Left renal pelvis (tissue), 4 donors: ENCODE measurements around the gene ELMO1. TPM values are rescaled to one million over a fixed set of nuclear protein-coding genes. Genes with fewer than 3 reads are reported as not detected.

Experiments
- DNase-seq, 4 donors: peaks; one replicate each; pipeline ENCODE4 v3.0.0-alpha.2; 2013; ENCODE audit warnings: low read depth in 4 of 4, low spot score in 3 of 4
- polyA plus RNA-seq, 4 donors: library from polyadenylated mRNA; unstranded; fragments of 120-200 nt; gene quantifications; one replicate each; pipeline ENCODE4 v1.2.1, GENCODE V29; 2013; ENCODE audit not compliant: insufficient read length in 4 of 4

ELMO1 gene
- polyA plus RNA-seq, 4 donors: 10.5 to 15.0 (median 10.6) TPM

GRCh38 chr7:36827726-36828703, 620.6 kb downstream of the ELMO1 start:
- no peak for DNase-seq

DNA sequence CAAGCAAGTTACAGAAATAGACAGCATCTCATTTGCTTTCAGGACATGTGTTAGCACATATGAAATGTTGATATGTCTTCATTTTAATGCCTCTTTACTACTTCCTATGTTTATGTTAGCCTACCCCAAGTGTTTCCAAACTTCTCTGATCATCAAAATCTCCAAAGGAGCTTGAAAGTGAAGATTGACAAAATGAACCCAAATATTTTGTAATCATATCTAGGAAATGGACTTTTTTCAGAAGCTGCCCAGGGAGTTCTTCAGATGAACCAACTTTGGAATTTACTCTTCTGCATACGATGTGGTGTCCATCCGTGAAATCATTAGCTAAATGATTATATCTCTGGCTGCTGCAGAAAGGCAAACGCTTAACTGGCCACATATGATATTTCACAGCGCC, 623.2 kb downstream of the ELMO1 start:
- no peak for DNase-seq

DNA sequence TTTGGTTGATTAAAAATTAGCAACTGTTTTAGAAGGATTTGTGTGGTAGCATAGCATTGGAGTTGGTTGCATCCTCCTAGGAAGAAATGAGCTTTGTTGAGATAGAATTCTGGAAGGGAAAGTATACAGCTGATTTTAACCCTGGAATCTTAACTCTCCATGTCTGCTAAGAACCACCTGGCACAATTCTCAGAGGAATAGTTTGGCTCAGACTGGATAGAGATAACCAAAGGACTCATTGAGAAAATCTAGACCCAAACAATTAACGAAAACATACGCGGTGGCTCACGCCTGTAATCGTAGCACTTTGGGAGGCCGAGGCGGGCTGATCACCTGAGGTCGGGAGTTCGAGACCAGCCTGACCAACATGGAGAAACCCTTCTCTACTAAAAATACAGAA, 625.3 kb downstream of the ELMO1 start:
- DNase-seq: no peak

DNA sequence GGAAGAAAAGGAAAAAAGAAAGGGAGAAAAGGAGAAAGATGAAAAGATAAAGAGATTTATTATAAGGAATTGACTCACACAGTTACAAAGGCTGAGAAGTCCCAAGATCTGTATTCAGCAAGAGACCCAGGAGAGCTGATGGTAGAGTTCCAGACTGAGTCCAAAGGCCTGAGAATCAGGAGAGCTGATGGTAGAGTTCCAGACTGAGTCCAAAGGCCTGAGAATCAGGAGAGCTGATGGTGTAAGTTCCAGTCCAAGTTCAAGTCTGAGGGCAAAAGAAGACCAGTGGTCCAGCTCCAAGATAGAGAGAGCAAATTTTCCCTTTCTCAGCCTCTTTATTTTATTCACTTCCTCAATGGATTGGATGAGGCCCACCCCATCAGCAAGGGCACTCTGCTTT, 627.0 kb downstream of the ELMO1 start:
- no peak for DNase-seq

DNA sequence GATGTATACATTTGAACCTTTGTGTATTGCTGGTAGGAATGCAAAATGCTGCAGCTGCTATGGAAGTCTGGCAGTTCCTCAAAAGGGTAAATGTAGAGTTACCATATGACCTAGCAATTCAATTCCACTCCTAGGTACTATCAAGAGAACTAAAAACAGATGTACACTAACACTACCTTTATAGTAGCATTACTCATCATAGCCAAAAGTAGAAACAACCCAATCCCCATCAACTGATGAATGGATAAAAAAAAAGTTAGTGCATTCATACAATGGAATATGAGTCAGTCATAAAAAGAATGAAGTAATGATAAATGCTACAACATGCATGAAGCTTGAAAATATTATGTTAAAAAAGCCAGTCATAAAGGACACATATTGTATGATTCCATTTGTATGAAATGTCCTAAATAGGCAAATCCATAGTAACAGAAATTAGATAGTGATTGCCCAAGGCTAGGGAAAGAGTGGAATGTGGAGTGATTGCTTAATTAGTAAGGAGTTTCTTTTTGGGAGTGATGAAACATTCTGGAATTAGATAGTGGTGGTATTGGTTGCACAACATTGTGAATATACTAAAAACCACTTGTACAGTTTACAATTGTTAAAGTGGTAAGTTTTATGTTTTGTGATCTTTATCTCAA, 628.0 kb downstream of the ELMO1 start:
- DNase-seq: no peak

DNA sequence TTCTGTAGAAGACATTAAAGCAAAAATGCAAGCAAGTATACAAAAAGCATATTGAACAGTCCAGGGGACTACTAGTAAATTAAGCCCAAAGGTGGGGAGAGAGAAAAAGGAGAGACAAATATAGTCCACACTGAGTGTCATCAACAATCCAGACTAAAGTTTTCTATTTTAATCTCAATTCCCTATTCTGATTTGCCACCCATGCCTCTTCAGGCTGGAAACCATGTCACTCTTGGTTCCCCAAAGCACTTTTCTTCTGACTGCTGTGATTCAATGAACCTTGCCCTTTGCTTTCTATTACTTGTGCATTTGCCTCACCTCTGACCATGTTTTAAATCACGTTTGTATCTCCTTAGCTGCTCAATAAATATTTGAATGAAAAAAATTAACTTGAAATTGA, 629.0 kb downstream of the ELMO1 start:
- DNase-seq: no peak

DNA sequence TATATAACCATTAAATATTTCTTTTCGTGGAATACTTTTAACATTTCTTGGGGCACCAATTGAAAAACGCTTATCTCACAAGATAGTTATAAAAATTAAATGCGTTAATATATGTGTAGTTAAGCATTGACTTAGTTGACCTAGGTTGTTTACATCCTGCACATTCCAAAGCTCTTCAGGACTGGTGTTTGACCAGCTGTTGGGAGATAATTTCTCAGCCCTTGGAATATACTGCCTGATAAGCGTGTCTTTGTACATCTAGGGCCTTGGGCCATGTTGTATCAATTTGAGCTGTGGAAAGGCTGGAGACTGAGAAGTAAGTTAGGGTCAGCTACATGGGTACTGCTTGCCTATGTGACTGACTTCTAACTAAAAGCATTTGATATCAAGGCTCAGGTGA, 634.4 kb downstream of the ELMO1 start:
- no peak for DNase-seq

GRCh38 chr7:36811807-36812206, 636.9 kb downstream of the ELMO1 start:
- no peak for DNase-seq

DNA sequence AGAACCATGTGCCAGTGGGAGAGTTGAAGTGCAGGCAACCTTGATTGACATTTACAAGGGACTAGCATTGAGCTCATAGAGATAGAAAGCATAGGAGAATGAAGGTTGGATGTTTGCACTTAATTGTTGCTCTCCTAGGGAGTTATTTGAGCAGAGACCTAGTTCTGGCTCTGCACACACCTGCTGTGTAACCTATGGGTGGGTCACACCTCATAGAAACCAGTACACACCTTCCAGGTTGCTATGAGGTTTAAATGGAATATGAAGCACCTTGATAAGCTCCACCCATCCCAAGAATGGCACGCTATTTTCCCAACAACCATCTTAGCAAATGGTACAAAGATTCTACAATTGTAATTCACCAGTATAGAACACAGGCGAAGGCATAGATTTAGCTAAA, 638.2 kb downstream of the ELMO1 start:
- DNase-seq: no peak

- DNase-seq: no peak
Observed at GRCh38 chr7:36810032-36810431, 638.6 kb downstream of the ELMO1 start.

DNA sequence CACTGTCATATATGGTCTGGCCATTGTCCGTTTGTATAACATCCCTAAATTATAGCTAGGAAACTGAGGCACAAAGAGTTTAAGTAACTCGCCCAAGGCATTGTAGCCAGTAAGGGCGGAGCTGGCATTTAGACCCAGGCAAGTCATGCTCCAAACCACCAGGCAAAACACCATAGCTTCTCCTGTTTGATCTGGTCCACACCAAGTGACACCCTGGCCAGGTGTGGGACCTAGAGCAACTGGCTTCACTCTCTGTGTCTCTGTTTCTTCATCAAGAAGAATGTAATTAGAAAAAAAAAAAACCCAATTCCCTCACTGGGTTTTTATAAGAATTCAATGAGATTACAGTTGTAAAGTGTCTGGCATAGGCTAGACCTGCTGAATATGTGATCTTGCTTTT, 639.2 kb downstream of the ELMO1 start:
- no peak for DNase-seq

DNA sequence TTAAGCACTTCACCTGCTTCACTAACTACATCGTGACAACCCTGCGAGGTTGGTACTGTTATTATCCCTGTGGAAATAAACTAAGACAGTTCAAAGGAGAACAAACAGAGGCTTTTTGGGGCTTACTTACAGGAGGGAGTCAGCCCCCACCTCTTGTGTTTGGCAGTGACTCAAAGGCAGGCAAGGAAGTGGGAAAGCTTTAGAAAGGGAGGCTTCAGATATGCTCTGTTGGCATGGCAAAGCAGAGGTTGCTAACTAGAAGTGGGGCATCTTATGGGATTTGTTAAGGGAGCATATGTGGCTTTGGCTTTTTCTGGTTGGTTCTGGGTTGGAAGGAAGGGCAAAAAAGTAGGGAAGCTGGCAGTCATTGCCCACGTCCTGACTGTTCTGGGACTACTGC, 639.6 kb downstream of the ELMO1 start:
- DNase-seq: no peak

GRCh38 chr7:36806891-36807290, 641.8 kb downstream of the ELMO1 start:
- DNase-seq: no peak

Other genes with a start within 250 kb of the ELMO1 start
- under 1 TPM; 0.22 to 0.49 (median 0.34) TPM for gene GPR141, start 234.9 kb upstream of the ELMO1 start, polyA plus RNA-seq